Motor neuron (in vitro differentiated cells): Measurements from ENCODE around the gene DNAH3. TPM values are rescaled to one million over a fixed set of nuclear protein-coding genes. Genes with fewer than 3 reads are reported as not detected.
"Not testable (repeated sequence)": the region's sequence is repeated elsewhere in the genome, so short reads cannot be mapped to it uniquely, and the experiment has no call there.

ENCODE experiments used
- ATAC-seq, 8 experiments: fragments of 200-7000 bp; cut with Tn5 transposase; replicated peaks in 6 of 8; 2 replicates each; pipeline ENCODE4 v1.8.0; 2021; ENCODE audit warnings: mild to moderate bottlenecking in 8 of 8, moderate library complexity in 8 of 8
- H3K27ac ChIP-seq, 2 donors: fragments of 250-450 bp; sonication (Bioruptor Pico); 2 replicates each; pipeline ENCODE4 v1.9.0; 2021; ENCODE audit warnings: antibody characterized with exemption in 2 of 2, mild to moderate bottlenecking in 2 of 2, moderate library complexity in 1 of 2
- H3K4me1 ChIP-seq, 2 donors: fragments of 250-450 bp; sonication (Bioruptor Pico); replicated peaks in 1 of 2; 2 replicates each; pipeline ENCODE4 v1.6.1; 2021; ENCODE audit warnings: antibody characterized with exemption in 2 of 2, mild to moderate bottlenecking in 2 of 2, moderate library complexity in 1 of 2
- H3K4me3 ChIP-seq, 5 donors: fragments of 250-450 bp; sonication (Bioruptor Pico); 2 replicates each; pipeline ENCODE4 v1.9.0; 2021; ENCODE audit warnings: antibody characterized with exemption in 5 of 5, mild to moderate bottlenecking in 5 of 5, moderate library complexity in 4 of 5
- WGBS, 10 experiments: fragments of 450-650 bp; shearing (Covaris generic); methylation state at CpG; one replicate each; pipeline ENCODE4 v1.0.0; 2022; 5-methylcytosine and 5-hydroxymethylcytosine counted together
- in situ Hi-C, 9 experiments: fragments of 400-800 bp; cut with MboI; loops; one replicate each; pipeline ENCODE4 v1.15.0; 2021; ENCODE audit warnings: low sequenced_read_pairs in 9 of 9, low pct_unique_long_range_greater_than_20kb in 2 of 9; ENCODE audit not compliant: unreplicated experiment in 9 of 9
- total RNA-seq, 8 experiments: library from RNA; unstranded; fragments of 300-600 nt; gene quantifications; 2 replicates each; pipeline versions ENCODE4 v1.2.3 to v1.2.4, GENCODE V29; 2022

The DNAH3 gene
- total RNA-seq, 8 experiments from 2014 or later, result 0.14 to 0.71 (median 0.24) TPM; not detected in 2

DNA sequence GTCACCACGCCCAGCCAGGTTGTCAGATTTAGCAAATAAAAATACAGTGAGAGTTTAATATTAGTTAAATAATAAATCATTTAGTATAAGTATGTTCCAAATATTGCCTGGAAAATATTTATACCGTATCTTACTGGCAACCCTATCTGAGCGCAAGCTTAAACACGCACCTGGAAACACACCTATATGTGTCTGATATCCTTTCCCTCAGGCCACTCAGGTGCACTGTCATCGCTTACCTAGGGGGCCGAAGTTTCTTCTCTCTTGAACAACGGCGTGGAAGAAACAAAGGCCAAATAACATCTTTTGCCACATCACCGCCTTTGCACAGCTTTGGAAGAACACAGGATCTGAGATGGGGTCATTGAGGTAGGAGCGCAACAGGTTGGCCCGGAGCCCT is 196.1 kb downstream of the DNAH3 start:
- Histone ChIP-seq H3K4me1 (peaks cover 0 to 3% of the 10 kb centered on the region in 2 donors), H3K4me3 (no peak overlapping the region), H3K27ac (no peak overlapping the region)
- in situ Hi-C loops, result no loop called here
- no peak for ATAC-seq
- 61 to 100% (median 95%) methylated on average over 1 to 9 of the region's 11 CpGs; no CpG with 5 or more reads in 2 of the 10 experiments for WGBS, 10 experiments

- WGBS, 10 experiments, result 40 to 90% (median 77%) methylated on average over 1 to 13 of the region's 13 CpGs
- H3K27ac ChIP-seq, result no peak overlapping the region
- peaks cover 3 to 5% of the 10 kb centered on the region in 2 donors for H3K4me1 ChIP-seq
- peak in 1 of 8 experiments; percentile 23 for ATAC-seq
- H3K4me3 ChIP-seq, result no peak overlapping the region
- in situ Hi-C loops, result no loop called here
These were observed 198.3 kb downstream of the DNAH3 start for GRCh38 chr16:20952139-20952920.

DNA sequence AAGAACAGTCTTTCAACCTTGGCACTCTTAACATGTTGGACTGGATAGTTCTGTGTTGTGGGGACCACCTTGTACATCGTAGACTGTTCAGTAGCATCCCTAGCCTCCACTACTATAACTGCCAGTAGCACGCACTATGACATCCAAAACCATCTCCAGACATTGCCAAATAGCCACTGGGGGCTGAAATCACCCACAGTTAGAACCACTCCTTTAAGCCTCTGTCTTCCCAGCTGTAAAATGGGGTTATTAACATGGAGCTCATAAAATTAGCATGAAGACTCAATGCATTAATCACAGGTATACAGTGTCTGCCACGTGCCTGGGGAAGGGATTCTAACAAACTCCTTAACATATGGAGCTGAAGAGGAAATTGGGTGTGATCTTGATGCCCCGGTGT is 200.4 kb downstream of the DNAH3 start:
- no peak overlapping the region for H3K4me3 ChIP-seq
- no peak for ATAC-seq
- H3K4me1 ChIP-seq, result peaks cover 3 to 5% of the 10 kb centered on the region in 2 donors
- in situ Hi-C loops, result no loop called here
- 14 to 80% (median 45%) methylated on average over 1 to 3 of the region's 4 CpGs; no CpG with 5 or more reads in 4 of the 10 experiments for WGBS, 10 experiments
- H3K27ac ChIP-seq, result no peak overlapping the region

GRCh38 chr16:20949660-20950059 is 201.0 kb downstream of the DNAH3 start:
- 25 to 86% (median 65%) methylated on average over 1 to 2 of the region's 3 CpGs; no CpG with 5 or more reads in 5 of the 10 experiments for WGBS, 10 experiments
- in situ Hi-C loops, result no loop called here

GRCh38 chr16:20948444-20948843 is 202.2 kb downstream of the DNAH3 start:
- Histone ChIP-seq H3K4me1 (peaks cover 3 to 5% of the 10 kb centered on the region in 2 donors), H3K27ac (peak overlapping the region in 1 of 2 donors; percentile 14), H3K4me3 (no peak overlapping the region)
- ATAC-seq, result peak in 2 of 8 experiments; percentile 53 to 67
- in situ Hi-C loops, result no loop called here
- 53 to 87% (median 87%) methylated on average over 3 to 6 of the region's 9 CpGs; no CpG with 5 or more reads in 7 of the 10 experiments for WGBS, 10 experiments

More at GRCh38 chr16:20949660-20950059, 201.0 kb downstream of the DNAH3 start:
- Histone ChIP-seq H3K27ac (no peak overlapping the region), H3K4me3 (no peak overlapping the region), H3K4me1 (peaks cover 3 to 5% of the 10 kb centered on the region in 2 donors)
- ATAC-seq, result no peak

DNA sequence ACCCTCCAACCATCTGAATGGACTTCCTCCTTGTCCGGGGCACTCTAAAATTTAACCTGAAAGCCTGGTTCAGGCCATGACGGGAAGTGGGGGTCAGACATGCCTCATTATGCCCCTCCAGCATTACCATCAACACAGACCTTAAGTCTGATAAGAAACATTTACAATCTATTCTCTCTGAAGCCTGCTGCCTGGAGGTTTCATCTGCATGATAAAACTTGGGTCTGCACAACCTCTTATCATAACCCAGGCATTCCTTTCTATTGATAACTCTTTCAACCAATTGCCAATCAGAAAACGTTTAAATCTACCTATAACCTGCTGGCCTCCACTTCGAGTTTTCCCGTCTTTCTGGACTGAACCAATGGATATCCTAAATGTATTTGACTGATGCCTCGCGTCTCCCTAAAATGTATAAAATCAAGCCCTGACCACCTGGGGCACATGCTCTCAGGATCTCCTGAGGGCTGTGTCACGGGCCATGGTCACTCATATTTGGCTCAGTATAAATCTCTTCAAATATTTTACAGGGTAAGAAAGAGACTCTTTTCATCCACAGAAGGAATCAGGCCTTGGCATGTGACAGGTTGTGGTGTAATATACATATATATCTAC is 204.5 kb downstream of the DNAH3 start:
- in situ Hi-C loops, result no loop called here
- peaks cover 2 to 3% of the 10 kb centered on the region in 2 donors for H3K4me1 ChIP-seq
- no peak overlapping the region for H3K4me3 ChIP-seq
- WGBS, 10 experiments, result 62 to 90% (median 84%) methylated on average over 1 to 6 of the region's 8 CpGs
- H3K27ac ChIP-seq, result no peak overlapping the region
- no peak for ATAC-seq

DNA sequence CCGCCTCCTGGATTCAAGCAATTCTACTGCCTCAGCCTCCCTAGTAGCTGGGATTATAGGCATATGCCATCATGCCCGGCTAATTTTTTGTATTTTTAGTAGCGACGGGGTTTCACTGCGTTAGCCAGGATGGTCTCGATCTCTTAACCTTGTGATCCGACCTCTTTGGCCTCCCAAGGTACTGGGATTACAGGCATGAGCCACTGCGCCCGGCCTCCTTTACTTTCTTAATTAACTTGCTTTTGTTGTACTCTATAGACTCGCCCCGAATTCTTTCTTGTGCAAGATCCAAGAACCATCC is 205.1 kb downstream of the DNAH3 start:
- 80 to 100% (median 95%) methylated on average over 1 to 11 of the region's 11 CpGs; no CpG with 5 or more reads in 1 of the 10 experiments for WGBS, 10 experiments
- H3K27ac ChIP-seq, H3K4me1 ChIP-seq, ATAC-seq, H3K4me3 ChIP-seq, in situ Hi-C loops: not testable (repeated sequence)

DNA sequence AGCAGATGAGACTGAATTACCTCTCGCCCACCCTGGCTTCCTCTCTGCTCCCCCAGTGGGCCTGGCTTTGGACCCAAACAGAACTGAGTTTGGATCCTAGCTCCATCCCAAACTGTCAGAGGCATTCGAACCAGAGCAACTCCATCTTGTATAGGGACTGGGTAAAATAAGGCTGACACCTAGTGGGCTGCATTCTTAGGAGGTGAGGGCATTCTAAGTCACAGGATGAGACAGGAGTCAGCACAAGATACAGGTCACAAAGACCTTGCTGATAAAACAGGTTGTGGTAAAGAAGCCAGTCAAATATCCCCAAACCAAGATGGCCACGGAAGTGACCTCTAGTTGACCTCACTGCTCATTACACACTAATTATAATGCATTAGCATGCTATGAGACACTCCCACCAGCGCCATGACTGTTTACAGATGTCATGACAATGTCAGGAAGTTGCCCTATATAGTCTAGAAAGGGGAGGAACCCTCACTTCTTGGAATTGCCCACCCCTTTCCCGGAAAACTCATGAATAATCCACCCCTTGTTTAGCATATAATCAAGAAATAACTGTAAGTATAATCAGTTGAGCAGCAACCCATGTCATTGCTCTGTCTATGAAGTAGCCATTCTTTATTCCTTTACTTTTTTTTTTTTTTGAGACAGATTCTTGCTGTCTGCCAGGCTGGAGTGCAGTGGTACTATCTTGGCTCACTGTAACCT is 205.6 kb downstream of the DNAH3 start:
- in situ Hi-C loops, result no loop called here
- WGBS, 10 experiments, result 0 to 83% (median 75%) methylated on average over 1 to 4 of the region's 5 CpGs; no CpG with 5 or more reads in 3 of the 10 experiments
- Histone ChIP-seq H3K27ac (no peak overlapping the region), H3K4me1 (peaks cover 2 to 3% of the 10 kb centered on the region in 2 donors), H3K4me3 (no peak overlapping the region)
- ATAC-seq, result peak; percentile 44 to 96 (median 78)

DNA sequence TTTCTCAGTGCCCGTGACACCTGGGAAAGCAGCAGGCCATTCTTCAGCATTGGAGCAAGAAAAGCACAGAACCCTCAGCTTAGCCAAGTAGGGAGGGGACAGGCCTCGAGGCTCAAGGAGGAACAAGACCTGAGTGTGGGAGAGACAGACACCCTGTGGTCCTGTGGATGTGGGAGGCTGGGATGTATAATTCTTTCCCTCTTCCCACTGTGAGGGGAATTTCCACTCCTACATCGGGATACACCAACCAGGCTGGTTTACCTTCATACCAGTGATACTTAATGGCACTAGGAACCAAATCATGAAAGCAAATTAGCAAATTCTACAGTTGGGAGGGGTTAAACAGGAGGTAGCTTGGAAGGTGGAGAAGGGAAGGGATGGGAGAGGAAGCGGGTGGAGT is 208.4 kb downstream of the DNAH3 start:
- in situ Hi-C loops, result no loop called here
- no peak overlapping the region for H3K27ac ChIP-seq
- no peak for ATAC-seq
- H3K4me1 ChIP-seq, result no peaks in the 10 kb centered on the region
- H3K4me3 ChIP-seq, result no peak overlapping the region
- 60 to 100% (median 83%) methylated on average over 1 to 3 of the region's 4 CpGs; no CpG with 5 or more reads in 3 of the 10 experiments for WGBS, 10 experiments

- H3K4me3 ChIP-seq, result no peak overlapping the region
- in situ Hi-C loops, result no loop called here
- ATAC-seq, result no peak
- WGBS, 10 experiments, result 86 to 100% (median 94%) methylated on average over 1 to 5 of the region's 6 CpGs; no CpG with 5 or more reads in 2 of the 10 experiments
- H3K27ac ChIP-seq, result no peak overlapping the region
- H3K4me1 ChIP-seq, result no peaks in the 10 kb centered on the region
These were observed 209.1 kb downstream of the DNAH3 start for GRCh38 chr16:20941636-20941926.

GRCh38 chr16:20940871-20941635 is 209.6 kb downstream of the DNAH3 start:
- Histone ChIP-seq H3K27ac (no peak overlapping the region), H3K4me3 (no peak overlapping the region), H3K4me1 (no peaks in the 10 kb centered on the region)
- ATAC-seq, result no peak
- 45 to 100% (median 86%) methylated on average over 1 to 4 of the region's 6 CpGs; no CpG with 5 or more reads in 1 of the 10 experiments for WGBS, 10 experiments
- in situ Hi-C loops, result no loop called here

- no peak for ATAC-seq
- H3K4me1 ChIP-seq, result no peaks in the 10 kb centered on the region
- no peak overlapping the region for H3K4me3 ChIP-seq
- in situ Hi-C loops, result loop anchor here in 1 of 9 experiments (10.0 kb wide), 1 partner anchor 55 kb away; no protein-coding TSS in a partner anchor
- H3K27ac ChIP-seq, result no peak overlapping the region
These were observed 211.0 kb downstream of the DNAH3 start for GRCh38 chr16:20939611-20940010.
